B cell (primary cell): Measurements from ENCODE around the gene LIN54.

Source experiments
- CTCF ChIP-seq: fragments of 200-600 bp; IDR thresholded peaks from one replicate; pipeline ENCODE4 v1.8.0; 2022; ENCODE audit warnings: antibody characterized with exemption, mild to moderate bottlenecking
- EZH2 ChIP-seq: IDR thresholded peaks from 2 replicates; pipeline ENCODE4 v1.6.1; 2012; ENCODE audit warnings: borderline replicate concordance, low read depth, mild to moderate bottlenecking, moderate library complexity, low read length; ENCODE audit not compliant: insufficient read depth, poor library complexity, severe bottlenecking

GRCh38 chr4:82919386-82919785, 91.2 kb downstream of the LIN54 start:
- TF ChIP-seq CTCF (no peak), EZH2 (no peak)
